Ishikawa (cell line): ENCODE results near the gene ING3.

Source experiments
- CEBPB ChIP-seq: IDR thresholded peaks from 2 replicates; pipeline ENCODE4 v1.6.1; 2012
- CREB1 ChIP-seq: IDR thresholded peaks from 2 replicates; pipeline ENCODE4 v1.6.1; 2012; ENCODE audit warnings: low read depth
- EGR1 ChIP-seq: IDR thresholded peaks from 2 replicates; pipeline ENCODE4 v1.6.1; 2012
- EP300 ChIP-seq: IDR thresholded peaks from 2 replicates; pipeline ENCODE4 v1.6.1; 2012; ENCODE audit warnings: borderline replicate concordance
- FOXM1 ChIP-seq: IDR thresholded peaks from 2 replicates; pipeline ENCODE4 v1.6.1; 2012; ENCODE audit warnings: low read depth, borderline replicate concordance
- NFIC ChIP-seq: IDR thresholded peaks from 2 replicates; pipeline ENCODE4 v1.6.1; 2012
- RAD21 ChIP-seq: IDR thresholded peaks from 2 replicates; pipeline ENCODE4 v1.6.1; 2012; ENCODE audit warnings: low read depth
- TAF1 ChIP-seq: IDR thresholded peaks from 2 replicates; pipeline ENCODE4 v1.6.1; 2012; ENCODE audit warnings: low read depth, mild to moderate bottlenecking
- YY1 ChIP-seq: IDR thresholded peaks from 2 replicates; pipeline ENCODE4 v1.6.1; 2012; ENCODE audit warnings: low read depth
- TF ChIP-seq, protein P1 (sequence below): IDR thresholded peaks from 2 replicates; pipeline ENCODE4 v1.6.1; 2012
- TF ChIP-seq, protein P2 (sequence below): IDR thresholded peaks from 2 replicates; pipeline ENCODE4 v1.6.1; 2012; ENCODE audit warnings: low read depth, mild to moderate bottlenecking

- no peak for TF ChIP-seq CREB1
- TF ChIP-seq, protein P1, sequence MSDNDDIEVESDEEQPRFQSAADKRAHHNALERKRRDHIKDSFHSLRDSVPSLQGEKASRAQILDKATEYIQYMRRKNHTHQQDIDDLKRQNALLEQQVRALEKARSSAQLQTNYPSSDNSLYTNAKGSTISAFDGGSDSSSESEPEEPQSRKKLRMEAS = no peak
- TF ChIP-seq YY1 = no peak
- TF ChIP-seq TAF1 = no peak
- TF ChIP-seq EP300 = no peak
- no peak for TF ChIP-seq CEBPB
- TF ChIP-seq, protein P2, sequence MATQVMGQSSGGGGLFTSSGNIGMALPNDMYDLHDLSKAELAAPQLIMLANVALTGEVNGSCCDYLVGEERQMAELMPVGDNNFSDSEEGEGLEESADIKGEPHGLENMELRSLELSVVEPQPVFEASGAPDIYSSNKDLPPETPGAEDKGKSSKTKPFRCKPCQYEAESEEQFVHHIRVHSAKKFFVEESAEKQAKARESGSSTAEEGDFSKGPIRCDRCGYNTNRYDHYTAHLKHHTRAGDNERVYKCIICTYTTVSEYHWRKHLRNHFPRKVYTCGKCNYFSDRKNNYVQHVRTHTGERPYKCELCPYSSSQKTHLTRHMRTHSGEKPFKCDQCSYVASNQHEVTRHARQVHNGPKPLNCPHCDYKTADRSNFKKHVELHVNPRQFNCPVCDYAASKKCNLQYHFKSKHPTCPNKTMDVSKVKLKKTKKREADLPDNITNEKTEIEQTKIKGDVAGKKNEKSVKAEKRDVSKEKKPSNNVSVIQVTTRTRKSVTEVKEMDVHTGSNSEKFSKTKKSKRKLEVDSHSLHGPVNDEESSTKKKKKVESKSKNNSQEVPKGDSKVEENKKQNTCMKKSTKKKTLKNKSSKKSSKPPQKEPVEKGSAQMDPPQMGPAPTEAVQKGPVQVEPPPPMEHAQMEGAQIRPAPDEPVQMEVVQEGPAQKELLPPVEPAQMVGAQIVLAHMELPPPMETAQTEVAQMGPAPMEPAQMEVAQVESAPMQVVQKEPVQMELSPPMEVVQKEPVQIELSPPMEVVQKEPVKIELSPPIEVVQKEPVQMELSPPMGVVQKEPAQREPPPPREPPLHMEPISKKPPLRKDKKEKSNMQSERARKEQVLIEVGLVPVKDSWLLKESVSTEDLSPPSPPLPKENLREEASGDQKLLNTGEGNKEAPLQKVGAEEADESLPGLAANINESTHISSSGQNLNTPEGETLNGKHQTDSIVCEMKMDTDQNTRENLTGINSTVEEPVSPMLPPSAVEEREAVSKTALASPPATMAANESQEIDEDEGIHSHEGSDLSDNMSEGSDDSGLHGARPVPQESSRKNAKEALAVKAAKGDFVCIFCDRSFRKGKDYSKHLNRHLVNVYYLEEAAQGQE = no peak
- TF ChIP-seq FOXM1 = no peak
- no peak for TF ChIP-seq RAD21
- no peak for TF ChIP-seq EGR1
- no peak for TF ChIP-seq NFIC
Measured at GRCh38 chr7:120992965-120993494, 42.5 kb downstream of the ING3 start.
